ENCODE data around the gene DLX2. TPM values are rescaled to one million over a fixed set of nuclear protein-coding genes. Genes with fewer than 3 reads are reported as not detected.
A peak's percentile ranks its signal among the peaks of the same experiment; 100 is the strongest.

Gene DLX2
- total and polyA plus RNA-seq, 2 of the 13 experiments (the other 11 are each of a cell fraction or from before 2014, with no cell fraction given): 0.07 to 0.15 TPM

GRCh38 chr2:172098650-172099471 is 3.8 kb downstream of the DLX2 start (continued):
- TF ChIP-seq, protein P1, sequence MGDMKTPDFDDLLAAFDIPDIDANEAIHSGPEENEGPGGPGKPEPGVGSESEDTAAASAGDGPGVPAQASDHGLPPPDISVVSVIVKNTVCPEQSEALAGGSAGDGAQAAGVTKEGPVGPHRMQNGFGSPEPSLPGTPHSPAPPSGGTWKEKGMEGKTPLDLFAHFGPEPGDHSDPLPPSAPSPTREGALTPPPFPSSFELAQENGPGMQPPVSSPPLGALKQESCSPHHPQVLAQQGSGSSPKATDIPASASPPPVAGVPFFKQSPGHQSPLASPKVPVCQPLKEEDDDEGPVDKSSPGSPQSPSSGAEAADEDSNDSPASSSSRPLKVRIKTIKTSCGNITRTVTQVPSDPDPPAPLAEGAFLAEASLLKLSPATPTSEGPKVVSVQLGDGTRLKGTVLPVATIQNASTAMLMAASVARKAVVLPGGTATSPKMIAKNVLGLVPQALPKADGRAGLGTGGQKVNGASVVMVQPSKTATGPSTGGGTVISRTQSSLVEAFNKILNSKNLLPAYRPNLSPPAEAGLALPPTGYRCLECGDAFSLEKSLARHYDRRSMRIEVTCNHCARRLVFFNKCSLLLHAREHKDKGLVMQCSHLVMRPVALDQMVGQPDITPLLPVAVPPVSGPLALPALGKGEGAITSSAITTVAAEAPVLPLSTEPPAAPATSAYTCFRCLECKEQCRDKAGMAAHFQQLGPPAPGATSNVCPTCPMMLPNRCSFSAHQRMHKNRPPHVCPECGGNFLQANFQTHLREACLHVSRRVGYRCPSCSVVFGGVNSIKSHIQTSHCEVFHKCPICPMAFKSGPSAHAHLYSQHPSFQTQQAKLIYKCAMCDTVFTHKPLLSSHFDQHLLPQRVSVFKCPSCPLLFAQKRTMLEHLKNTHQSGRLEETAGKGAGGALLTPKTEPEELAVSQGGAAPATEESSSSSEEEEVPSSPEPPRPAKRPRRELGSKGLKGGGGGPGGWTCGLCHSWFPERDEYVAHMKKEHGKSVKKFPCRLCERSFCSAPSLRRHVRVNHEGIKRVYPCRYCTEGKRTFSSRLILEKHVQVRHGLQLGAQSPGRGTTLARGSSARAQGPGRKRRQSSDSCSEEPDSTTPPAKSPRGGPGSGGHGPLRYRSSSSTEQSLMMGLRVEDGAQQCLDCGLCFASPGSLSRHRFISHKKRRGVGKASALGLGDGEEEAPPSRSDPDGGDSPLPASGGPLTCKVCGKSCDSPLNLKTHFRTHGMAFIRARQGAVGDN (CRISPR knock-in tag; IDR thresholded peaks at IDR 0.05): peak; percentile 87
- TF ChIP-seq ERF (CRISPR knock-in tag; IDR thresholded peaks at IDR 0.05) (0 out of 2 replicates have a peak, but pooled peaks have one; percentile 51), RFX5 (IDR thresholded peaks at IDR 0.05; ENCODE audit: low read depth, low read length) (no peak), KLF13 (CRISPR knock-in tag; IDR thresholded peaks at IDR 0.05) (peak; percentile 6; the same call in 1 of the 2 replicates), ZFP90 (CRISPR knock-in tag; IDR thresholded peaks at IDR 0.05; ENCODE audit: borderline replicate concordance) (0 out of 2 replicates have a peak, but pooled peaks have one; percentile 73), ZFP36 (IDR thresholded peaks at IDR 0.05; ENCODE audit: borderline replicate concordance, low read depth, low read length, partially characterized antibody) (no peak), TCF7L2 (IDR thresholded peaks at IDR 0.05; ENCODE audit: low read depth, low read length) (no peak), ZNF670 (CRISPR knock-in tag; IDR thresholded peaks at IDR 0.05; ENCODE audit: borderline replicate concordance) (no peak), ZNF777 (CRISPR knock-in tag; IDR thresholded peaks at IDR 0.05) (peak; percentile 85), HIVEP1 (CRISPR knock-in tag; IDR thresholded peaks at IDR 0.05) (peak; percentile 20), ZBTB7B (CRISPR knock-in tag; IDR thresholded peaks at IDR 0.05) (0 out of 2 replicates have a peak, but pooled peaks have one; percentile 69), TBX3 (IDR thresholded peaks at IDR 0.05; ENCODE audit: borderline replicate concordance) (no peak), FOXA3 (CRISPR knock-in tag; IDR thresholded peaks at IDR 0.05) (0 out of 2 replicates have a peak, but pooled peaks have one; percentile 4), THAP11 (CRISPR knock-in tag; IDR thresholded peaks at IDR 0.05) (peak; percentile 40; the same call in 1 of the 2 replicates), KDM2A (CRISPR knock-in tag; IDR thresholded peaks at IDR 0.05; ENCODE audit: borderline replicate concordance, low read depth) (peak; percentile 61), ZNF720 (CRISPR knock-in tag; IDR thresholded peaks at IDR 0.05) (no peak), RFXAP (CRISPR knock-in tag; IDR thresholded peaks at IDR 0.05; ENCODE audit: borderline replicate concordance) (peak; percentile 71; the same call in 1 of the 2 replicates), EP300 (IDR thresholded peaks at IDR 0.05; ENCODE audit: low read depth in 2 of 2, low read length in 2 of 2) (no peak), EP300 (CRISPR knock-in tag; IDR thresholded peaks at IDR 0.05; ENCODE audit: borderline replicate concordance) (no peak), SP5 (CRISPR knock-in tag; IDR thresholded peaks at IDR 0.05; ENCODE audit: borderline replicate concordance, low read depth) (peak; percentile 45; the same call in 1 of the 2 replicates), ZNF264 (CRISPR knock-in tag; IDR thresholded peaks at IDR 0.05) (no peak), POLR2AphosphoS5 (IDR thresholded peaks at IDR 0.05; ENCODE audit: low read depth, low read length) (no peak), ZNF24 (IDR thresholded peaks at IDR 0.05) (no peak), ZBTB38 (CRISPR knock-in tag; IDR thresholded peaks at IDR 0.05) (peak; percentile 50; the same call in 1 of the 2 replicates), ZNF530 (CRISPR knock-in tag; IDR thresholded peaks at IDR 0.05; ENCODE audit: low read depth) (no peak), SALL1 (CRISPR knock-in tag; IDR thresholded peaks at IDR 0.05) (peak; percentile 50; the same call in 1 of the 2 replicates), MXD3 (CRISPR knock-in tag; IDR thresholded peaks at IDR 0.05) (peak; percentile 78; the same call in 1 of the 2 replicates), TAF1 (CRISPR knock-in tag; IDR thresholded peaks at IDR 0.05) (no peak)
